NCI-H1105 (cell line): ENCODE measurements around the gene KIF6.

Source experiments
- DNase-seq: peaks from one replicate; lab custom pipeline; 2025; lab: John Stamatoyannopoulos, UW

The KIF6 gene

GRCh38 chr6:39417440-39417839, 307.8 kb downstream of the KIF6 start:
- DNase-seq = no peak

GRCh38 chr6:39416728-39417127, 308.5 kb downstream of the KIF6 start:
- no peak for DNase-seq

DNA sequence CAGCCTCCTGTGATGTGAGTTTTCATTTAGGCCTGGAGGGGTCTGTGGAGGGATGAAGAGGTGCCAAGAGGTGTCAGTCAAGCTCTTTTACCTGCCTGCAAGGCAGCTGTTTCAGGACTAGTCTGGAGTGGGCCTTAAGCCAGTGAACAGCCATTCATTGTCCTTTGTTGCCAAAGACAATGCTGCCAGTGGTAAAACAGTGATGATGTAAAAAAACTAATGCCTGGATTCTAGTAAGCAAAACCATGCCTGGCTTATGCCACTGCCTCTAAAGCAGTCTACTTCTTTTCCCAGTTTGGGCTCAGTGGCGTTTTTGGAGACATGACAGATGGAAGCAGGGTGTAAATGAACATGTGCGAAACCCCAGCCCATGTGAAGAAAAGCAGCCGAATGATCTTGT, 309.2 kb downstream of the KIF6 start:
- DNase-seq = no peak

GRCh38 chr6:39415482-39415881, 309.7 kb downstream of the KIF6 start:
- no peak for DNase-seq

GRCh38 chr6:39411465-39411864, 313.7 kb downstream of the KIF6 start:
- no peak for DNase-seq

- DNase-seq = no peak
Observed at GRCh38 chr6:39411001-39411400, 314.2 kb downstream of the KIF6 start.

DNA sequence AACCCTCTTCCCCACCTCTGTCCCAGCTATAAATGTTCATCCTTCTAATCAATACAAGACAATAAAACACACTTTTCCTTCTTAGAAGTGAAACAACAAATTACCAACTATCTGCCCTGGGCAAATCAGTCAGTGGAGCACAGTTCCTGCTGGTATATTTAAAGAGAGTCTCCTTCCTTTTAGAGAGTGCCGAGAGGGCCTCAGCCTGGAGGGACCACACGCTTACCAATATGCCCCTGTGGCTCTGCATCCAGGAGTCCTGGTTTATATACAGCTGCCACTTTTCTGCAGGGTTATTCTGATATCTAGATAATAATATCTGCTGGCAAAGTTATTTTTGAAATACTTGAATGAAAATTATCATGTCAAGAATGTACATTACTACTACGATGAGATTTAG, 315.3 kb downstream of the KIF6 start:
- no peak for DNase-seq

- no peak for DNase-seq
Observed at GRCh38 chr6:39407446-39407993, 317.7 kb downstream of the KIF6 start.

DNA sequence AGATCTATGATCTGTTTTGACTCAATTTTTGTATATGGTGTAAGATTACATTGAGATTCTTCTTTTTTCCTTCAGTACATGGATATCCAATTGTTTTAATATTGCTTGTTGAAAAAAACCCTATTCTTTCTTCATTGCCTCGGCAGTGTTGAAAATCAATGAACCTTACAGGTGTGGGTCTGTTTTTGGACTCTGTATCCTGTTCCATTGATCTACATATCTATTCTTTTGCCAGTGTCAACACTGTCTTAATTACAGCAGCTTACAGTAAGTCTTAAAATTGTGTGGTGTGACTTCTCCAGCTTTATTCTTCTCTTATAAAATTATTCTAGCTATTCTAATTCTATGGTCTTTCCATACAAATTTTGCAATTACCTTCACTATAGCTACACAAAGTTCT, 320.9 kb downstream of the KIF6 start:
- no peak for DNase-seq

- no peak for DNase-seq
Observed at GRCh38 chr6:39403304-39403703, 321.9 kb downstream of the KIF6 start.

GRCh38 chr6:39402239-39402751, 322.9 kb downstream of the KIF6 start:
- DNase-seq = no peak

DNA sequence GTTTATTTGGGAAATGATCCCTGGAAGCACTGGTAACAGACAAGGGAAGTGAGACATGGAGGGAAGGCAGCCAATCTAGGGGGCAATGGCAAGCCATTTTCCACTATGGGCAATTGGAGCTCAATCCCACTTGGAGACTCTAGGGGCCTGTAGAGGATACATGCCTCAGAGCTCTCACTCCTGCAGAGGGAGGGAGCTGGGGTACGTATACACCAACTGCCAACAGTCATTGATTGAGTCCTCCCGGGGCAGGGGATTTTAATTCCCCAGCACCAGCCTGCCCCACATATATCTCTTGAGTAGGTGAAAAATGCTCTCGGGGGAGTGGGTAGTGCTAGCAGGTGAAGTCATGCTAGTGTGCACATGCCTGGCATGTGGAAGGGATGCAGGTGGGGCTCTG, 323.8 kb downstream of the KIF6 start:
- DNase-seq = no peak

DNA sequence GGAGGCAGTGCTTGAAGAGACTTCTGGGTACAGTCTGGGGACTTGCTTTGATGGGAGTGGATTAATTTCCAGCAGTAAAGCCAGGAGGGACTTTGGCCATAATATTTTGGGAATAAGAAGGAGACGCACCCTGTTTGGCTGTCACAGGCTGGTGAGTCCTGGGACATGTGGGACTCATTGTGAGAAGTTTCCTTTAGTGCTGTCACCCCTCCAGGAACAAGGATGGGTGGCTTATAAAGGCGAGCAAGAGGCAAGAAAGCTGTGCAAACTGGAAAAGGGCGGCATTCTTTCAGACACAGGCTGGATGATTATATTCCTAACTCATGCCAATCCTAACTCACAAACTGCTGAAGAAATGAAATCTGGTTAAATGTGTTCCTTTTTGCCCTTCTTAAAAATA, 325.2 kb downstream of the KIF6 start:
- no peak for DNase-seq

DNA sequence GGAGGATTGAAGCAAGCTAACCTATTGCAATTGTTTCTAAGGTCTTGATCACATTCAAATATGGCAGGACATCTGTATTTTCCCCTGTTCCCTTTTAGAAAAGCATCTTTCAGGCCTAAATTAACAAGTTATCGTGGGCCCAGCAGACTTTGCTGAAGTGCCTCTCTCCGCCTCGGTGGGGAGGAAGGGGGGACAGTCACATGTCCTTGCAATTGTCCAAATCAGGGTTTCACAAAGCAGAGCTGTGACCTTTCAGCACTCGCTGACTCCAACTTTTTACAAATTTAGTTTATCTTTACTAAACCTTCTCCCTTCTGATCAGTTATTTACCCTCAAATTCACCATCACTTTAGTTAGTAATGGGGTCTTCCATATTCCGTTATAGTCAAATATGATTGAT, 328.4 kb downstream of the KIF6 start:
- DNase-seq = no peak

DNA sequence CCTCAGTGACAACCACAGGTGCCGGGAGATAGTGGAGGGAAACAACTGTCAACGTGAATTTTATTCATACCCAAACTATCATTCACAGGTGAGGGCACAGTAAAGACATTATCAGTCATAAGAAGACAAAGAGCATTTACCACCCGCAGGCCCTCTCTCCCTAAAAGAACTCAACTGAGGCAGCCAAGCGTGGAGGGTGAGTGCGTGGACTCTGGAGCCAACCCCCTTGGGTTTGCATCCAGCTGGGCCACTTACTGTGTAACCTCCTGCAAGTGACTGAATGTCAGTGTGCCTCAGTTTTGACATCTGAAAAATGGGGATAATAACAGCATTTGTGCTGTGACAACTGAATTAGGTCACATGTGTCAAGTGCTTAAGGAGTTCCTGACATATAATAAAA, 332.1 kb downstream of the KIF6 start:
- no peak for DNase-seq

- DNase-seq = no peak
Observed at GRCh38 chr6:39391182-39391581, 334.0 kb downstream of the KIF6 start.

- DNase-seq = no peak
Observed at GRCh38 chr6:39389484-39389767, 335.8 kb downstream of the KIF6 start.

- no peak for DNase-seq
Observed at GRCh38 chr6:39388606-39389483, 336.4 kb downstream of the KIF6 start.

DNA sequence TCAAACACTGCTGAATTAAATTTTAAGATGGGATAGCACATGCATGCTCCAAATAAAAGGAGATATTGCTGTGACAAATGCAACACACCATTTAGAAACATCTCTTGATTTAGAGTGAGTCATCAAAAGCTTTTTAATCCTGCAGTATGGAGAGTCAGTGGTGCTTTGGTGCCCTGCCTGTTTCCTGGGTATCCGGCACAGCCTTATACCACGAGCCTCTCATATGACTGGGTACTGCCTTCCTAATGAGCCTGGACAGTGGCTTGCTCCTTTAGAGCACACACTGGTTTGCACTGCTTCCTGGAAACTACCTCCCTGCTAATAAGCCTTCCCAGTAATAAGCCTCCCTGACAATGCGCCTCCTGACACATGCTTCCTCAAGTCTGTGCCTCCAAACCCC, 337.4 kb downstream of the KIF6 start:
- DNase-seq = no peak

DNA sequence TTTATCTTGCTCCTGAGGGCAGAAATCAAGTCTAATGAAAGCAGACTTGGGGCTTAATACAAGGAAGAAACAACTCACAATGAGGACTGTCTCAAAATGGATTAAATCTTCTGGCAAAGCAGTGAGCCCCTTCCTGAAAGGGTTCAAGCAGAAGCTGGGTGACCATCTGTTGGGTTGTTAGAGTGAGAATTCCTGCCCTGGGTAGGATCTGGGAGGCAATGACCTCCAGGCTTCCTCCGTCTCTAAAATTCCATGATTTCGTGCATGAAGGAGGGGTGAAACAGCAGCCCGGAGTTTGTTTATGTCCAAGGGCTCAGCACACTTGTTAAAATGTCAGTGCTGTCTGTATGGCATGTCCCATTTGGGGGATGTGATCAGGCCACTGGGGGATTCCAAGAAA, 338.7 kb downstream of the KIF6 start:
- DNase-seq = no peak

GRCh38 chr6:39381550-39382140, 343.6 kb downstream of the KIF6 start:
- DNase-seq = no peak

GRCh38 chr6:39380837-39381549, 344.2 kb downstream of the KIF6 start:
- DNase-seq = no peak

GRCh38 chr6:39378960-39379425, 346.2 kb downstream of the KIF6 start:
- no peak for DNase-seq
